Skeletal muscle tissue (tissue), 4 donors: ENCODE measurements around the gene CPNE6. TPM values are rescaled to one million over a fixed set of nuclear protein-coding genes. Genes with fewer than 3 reads are reported as not detected.

Experiments used
- H3K27ac ChIP-seq: one replicate; pipeline ENCODE4 v1.7.0; 2013; ENCODE audit warnings: mild to moderate bottlenecking, low read depth, low read length, inconsistent platforms
- H3K27me3 ChIP-seq, 3 donors: one replicate each; pipeline ENCODE4 v1.7.0; 2013; ENCODE audit warnings: low read length in 3 of 3; ENCODE audit not compliant: control insufficient read depth in 3 of 3, insufficient read depth in 3 of 3
- H3K36me3 ChIP-seq, 3 donors: one replicate each; pipeline ENCODE4 v1.7.0; 2013; ENCODE audit warnings: low read length in 3 of 3; ENCODE audit not compliant: control insufficient read depth in 3 of 3, insufficient read depth in 3 of 3
- H3K4me1 ChIP-seq, 3 donors: one replicate each; pipeline ENCODE4 v1.7.0; 2013; ENCODE audit warnings: low read length in 3 of 3, mild to moderate bottlenecking in 3 of 3; ENCODE audit not compliant: control insufficient read depth in 3 of 3, insufficient read depth in 3 of 3
- H3K4me3 ChIP-seq, 3 donors: one replicate each; pipeline ENCODE4 v1.7.0; 2013; ENCODE audit warnings: low read length in 3 of 3
- H3K9ac ChIP-seq, 3 donors: one replicate each; pipeline ENCODE4 v1.7.0; 2013; ENCODE audit warnings: low read length in 3 of 3, mild to moderate bottlenecking in 3 of 3, moderate library complexity in 2 of 3, low read depth in 1 of 3
- H3K9me3 ChIP-seq, 3 donors: one replicate each; pipeline ENCODE4 v1.7.0; 2013; ENCODE audit warnings: low read length in 3 of 3; ENCODE audit not compliant: control insufficient read depth in 3 of 3
- total RNA-seq: library from RNA; depleted of rRNA; stranded (reverse); fragments of >200 nt; gene quantifications from one replicate; pipeline ENCODE4 v1.2.3, GENCODE V29; 2014
- donor health status: Osteomylitis.

The CPNE6 gene
- total RNA-seq, 1 donor from 2014 or later: not detected

- Histone ChIP-seq H3K27ac (no peak overlapping the region), H3K9ac (no peak overlapping the region), H3K27me3 (peaks cover 11 to 31% (median 16%) of the 10 kb centered on the region in 3 donors), H3K4me3 (no peak overlapping the region), H3K9me3 (no peaks in the 10 kb centered on the region), H3K36me3 (no peaks in the 10 kb centered on the region), H3K4me1 (peaks cover 14 to 21% (median 15%) of the 10 kb centered on the region in 3 donors)
Measured at GRCh38 chr14:24054324-24054641, 17.1 kb upstream of the CPNE6 start.

GRCh38 chr14:24054646-24055045 lies 16.7 kb upstream of the CPNE6 start:
- Histone ChIP-seq H3K36me3 (no peaks in the 10 kb centered on the region), H3K4me1 (peaks cover 14 to 21% (median 15%) of the 10 kb centered on the region in 3 donors), H3K9ac (no peak overlapping the region), H3K9me3 (no peaks in the 10 kb centered on the region), H3K4me3 (no peak overlapping the region), H3K27me3 (peaks cover 11 to 31% (median 16%) of the 10 kb centered on the region in 3 donors), H3K27ac (no peak overlapping the region)

GRCh38 chr14:24055971-24056799 lies 15.2 kb upstream of the CPNE6 start:
- H3K9ac ChIP-seq: no peak overlapping the region
- peaks cover 11 to 31% (median 16%) of the 10 kb centered on the region in 3 donors for H3K27me3 ChIP-seq
- peaks cover 13 to 21% (median 15%) of the 10 kb centered on the region in 3 donors for H3K4me1 ChIP-seq
- no peaks in the 10 kb centered on the region for H3K9me3 ChIP-seq
- H3K36me3 ChIP-seq: no peaks in the 10 kb centered on the region
- no peak overlapping the region for H3K4me3 ChIP-seq
- H3K27ac ChIP-seq: no peak overlapping the region

GRCh38 chr14:24056800-24057184 lies 14.6 kb upstream of the CPNE6 start:
- no peaks in the 10 kb centered on the region for H3K9me3 ChIP-seq
- no peaks in the 10 kb centered on the region for H3K36me3 ChIP-seq
- peaks cover 9 to 17% (median 12%) of the 10 kb centered on the region in 3 donors for H3K4me1 ChIP-seq
- H3K4me3 ChIP-seq: no peak overlapping the region
- H3K9ac ChIP-seq: no peak overlapping the region
- peaks cover 11 to 31% (median 16%) of the 10 kb centered on the region in 3 donors for H3K27me3 ChIP-seq
- H3K27ac ChIP-seq: no peak overlapping the region

GRCh38 chr14:24057271-24057670 lies 14.1 kb upstream of the CPNE6 start:
- H3K27ac ChIP-seq: no peak overlapping the region
- peaks cover 11 to 31% (median 16%) of the 10 kb centered on the region in 3 donors for H3K27me3 ChIP-seq
- H3K4me1 ChIP-seq: peaks cover 6 to 13% (median 8%) of the 10 kb centered on the region in 3 donors
- H3K9ac ChIP-seq: no peak overlapping the region
- no peak overlapping the region for H3K4me3 ChIP-seq
- H3K36me3 ChIP-seq: no peaks in the 10 kb centered on the region
- H3K9me3 ChIP-seq: no peaks in the 10 kb centered on the region

GRCh38 chr14:24057867-24058259 lies 13.5 kb upstream of the CPNE6 start:
- no peak overlapping the region for H3K9ac ChIP-seq
- H3K9me3 ChIP-seq: no peaks in the 10 kb centered on the region
- H3K4me3 ChIP-seq: no peak overlapping the region
- H3K27me3 ChIP-seq: peaks cover 11 to 29% (median 16%) of the 10 kb centered on the region in 3 donors
- H3K4me1 ChIP-seq: peaks cover under 1 to 7% (median 2%) of the 10 kb centered on the region in 3 donors
- no peak overlapping the region for H3K27ac ChIP-seq
- no peaks in the 10 kb centered on the region for H3K36me3 ChIP-seq

GRCh38 chr14:24058260-24058950 lies 13.0 kb upstream of the CPNE6 start:
- Histone ChIP-seq H3K4me3 (no peak overlapping the region), H3K36me3 (no peaks in the 10 kb centered on the region), H3K4me1 (peaks cover 0 to 3% (median 0%) of the 10 kb centered on the region in 3 donors), H3K9me3 (no peaks in the 10 kb centered on the region), H3K9ac (no peak overlapping the region), H3K27me3 (peaks cover 10 to 24% (median 16%) of the 10 kb centered on the region in 3 donors), H3K27ac (no peak overlapping the region)

GRCh38 chr14:24058951-24059475 lies 12.3 kb upstream of the CPNE6 start:
- Histone ChIP-seq H3K27me3 (peaks cover 5 to 18% (median 11%) of the 10 kb centered on the region in 3 donors), H3K4me1 (peaks cover 0 to 3% (median 0%) of the 10 kb centered on the region in 3 donors), H3K36me3 (no peaks in the 10 kb centered on the region), H3K27ac (no peak overlapping the region), H3K9ac (no peak overlapping the region), H3K4me3 (no peak overlapping the region), H3K9me3 (no peaks in the 10 kb centered on the region)

- H3K4me1 ChIP-seq: peaks cover 0 to 3% (median 0%) of the 10 kb centered on the region in 3 donors
- H3K9me3 ChIP-seq: no peaks in the 10 kb centered on the region
- H3K36me3 ChIP-seq: no peaks in the 10 kb centered on the region
- no peak overlapping the region for H3K4me3 ChIP-seq
- peaks cover 2 to 11% (median 3%) of the 10 kb centered on the region in 3 donors for H3K27me3 ChIP-seq
- H3K9ac ChIP-seq: no peak overlapping the region
- no peak overlapping the region for H3K27ac ChIP-seq
Measured at GRCh38 chr14:24059841-24060388, 11.4 kb upstream of the CPNE6 start.
